ENCODE data around the gene SLC44A1. TPM values are rescaled to one million over a fixed set of nuclear protein-coding genes. Genes with fewer than 3 reads are reported as not detected.

SLC44A1 gene
- total RNA-seq, 4 donors from 2014 or later: 35.4 to 62.3 (median 48.2) TPM

GRCh38 chr9:105421864-105422263 is 177.4 kb downstream of the SLC44A1 start:
- TF ChIP-seq, protein P1, sequence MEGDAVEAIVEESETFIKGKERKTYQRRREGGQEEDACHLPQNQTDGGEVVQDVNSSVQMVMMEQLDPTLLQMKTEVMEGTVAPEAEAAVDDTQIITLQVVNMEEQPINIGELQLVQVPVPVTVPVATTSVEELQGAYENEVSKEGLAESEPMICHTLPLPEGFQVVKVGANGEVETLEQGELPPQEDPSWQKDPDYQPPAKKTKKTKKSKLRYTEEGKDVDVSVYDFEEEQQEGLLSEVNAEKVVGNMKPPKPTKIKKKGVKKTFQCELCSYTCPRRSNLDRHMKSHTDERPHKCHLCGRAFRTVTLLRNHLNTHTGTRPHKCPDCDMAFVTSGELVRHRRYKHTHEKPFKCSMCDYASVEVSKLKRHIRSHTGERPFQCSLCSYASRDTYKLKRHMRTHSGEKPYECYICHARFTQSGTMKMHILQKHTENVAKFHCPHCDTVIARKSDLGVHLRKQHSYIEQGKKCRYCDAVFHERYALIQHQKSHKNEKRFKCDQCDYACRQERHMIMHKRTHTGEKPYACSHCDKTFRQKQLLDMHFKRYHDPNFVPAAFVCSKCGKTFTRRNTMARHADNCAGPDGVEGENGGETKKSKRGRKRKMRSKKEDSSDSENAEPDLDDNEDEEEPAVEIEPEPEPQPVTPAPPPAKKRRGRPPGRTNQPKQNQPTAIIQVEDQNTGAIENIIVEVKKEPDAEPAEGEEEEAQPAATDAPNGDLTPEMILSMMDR (IDR thresholded peaks at IDR 0.05): no peak
- no peak for ATAC-seq (ENCODE audit: low FRiP score)
- no peak for DNase-seq (ENCODE audit: low spot score)

- DNase-seq (ENCODE audit: low spot score): no peak
- no peak for ATAC-seq (ENCODE audit: low FRiP score)
Measured at GRCh38 chr9:105425816-105426433, 181.5 kb downstream of the SLC44A1 start.

DNA sequence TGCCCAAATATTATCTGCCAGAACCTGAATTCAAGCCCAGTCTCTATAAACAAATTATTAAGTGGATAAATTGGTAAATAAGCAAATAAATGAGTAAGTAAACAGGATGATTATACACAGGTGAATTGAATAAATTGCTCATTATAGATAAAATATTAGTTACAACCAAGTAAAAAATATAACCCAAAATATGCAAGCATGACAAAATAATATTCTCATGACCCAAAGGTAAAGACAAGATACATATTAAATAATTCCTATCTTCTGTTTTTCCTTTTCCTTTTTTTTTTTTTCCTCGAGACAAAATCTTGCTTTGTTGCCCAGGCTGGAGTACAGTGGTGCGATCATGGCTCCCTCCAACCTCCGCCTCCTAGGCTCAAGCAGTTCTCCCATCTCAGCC is 182.2 kb downstream of the SLC44A1 start:
- TF ChIP-seq, protein P1 (IDR thresholded peaks at IDR 0.05): no peak
- DNase-seq (ENCODE audit: low spot score) (no peak), ATAC-seq (ENCODE audit: low FRiP score) (no peak)

More at GRCh38 chr9:105425816-105426433, 181.5 kb downstream of the SLC44A1 start:
- TF ChIP-seq, protein P1 (IDR thresholded peaks at IDR 0.05): no peak

DNA sequence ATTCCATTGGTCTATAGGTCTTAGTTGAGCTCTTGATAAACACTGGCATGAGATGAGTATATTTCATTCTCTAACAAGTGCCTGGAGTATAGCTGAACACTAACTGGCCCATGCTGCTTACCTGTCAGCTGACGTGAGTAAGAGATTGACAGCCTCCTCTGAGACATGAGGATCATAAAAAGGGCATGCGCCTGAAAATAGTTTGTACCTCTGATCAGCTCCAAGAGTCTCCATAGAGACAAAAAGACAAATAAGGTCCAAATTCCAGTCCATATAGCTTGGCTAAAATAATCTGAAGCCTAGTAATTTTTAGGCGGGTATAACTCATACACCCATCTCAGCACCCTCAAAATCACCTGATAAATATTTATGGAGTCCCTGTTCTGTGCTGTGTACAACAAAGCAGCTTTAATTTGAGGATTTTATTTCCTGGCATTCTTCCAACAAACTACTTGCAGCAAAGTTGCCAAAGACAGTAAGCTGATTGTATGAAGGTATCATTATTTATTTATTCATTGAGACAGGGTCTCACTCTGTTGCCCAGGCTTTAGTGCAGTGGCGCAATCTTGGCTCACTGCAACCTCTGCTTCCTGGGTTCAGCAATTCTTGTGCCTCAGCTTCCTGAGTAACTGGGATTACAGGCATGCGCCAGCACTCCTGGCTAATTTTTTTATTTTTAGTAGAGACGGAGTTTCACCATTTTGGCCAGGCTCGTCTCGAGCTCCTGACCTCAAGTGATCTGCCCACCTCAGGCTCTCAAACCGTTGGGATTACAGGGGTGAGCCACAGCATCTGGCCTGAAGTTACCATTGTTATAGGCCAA is 187.2 kb downstream of the SLC44A1 start:
- ATAC-seq (ENCODE audit: low FRiP score): no peak
- TF ChIP-seq, protein P1 (IDR thresholded peaks at IDR 0.05): no peak
- no peak for DNase-seq (ENCODE audit: low spot score)

DNA sequence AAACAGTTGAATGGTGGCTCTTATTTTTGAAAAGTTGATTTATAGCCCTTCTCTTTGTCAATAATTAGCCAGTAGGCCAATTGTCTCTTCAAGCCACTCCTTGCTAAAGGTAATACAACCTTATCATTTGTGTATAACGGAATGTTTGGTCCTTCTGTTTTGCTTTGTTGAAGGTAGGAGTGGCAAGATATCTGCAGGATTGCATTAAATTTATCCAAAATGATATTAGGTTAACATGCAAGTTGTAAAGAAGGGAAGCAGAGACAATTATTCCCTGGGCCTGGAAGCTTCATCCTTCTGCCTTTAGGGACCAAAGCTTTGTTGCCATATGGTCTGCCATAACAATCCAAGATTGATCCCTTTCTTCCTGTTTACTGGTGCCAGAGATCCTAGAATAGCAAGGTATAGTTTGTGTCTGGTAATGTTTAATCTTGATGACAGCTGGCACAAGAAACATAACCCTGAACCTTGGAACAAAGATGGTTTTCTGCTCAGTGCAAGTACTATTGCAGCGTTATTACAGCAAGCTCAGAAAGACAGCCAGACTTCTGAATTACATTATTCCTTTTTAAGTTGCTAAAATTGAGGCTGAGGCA is 187.9 kb downstream of the SLC44A1 start:
- ATAC-seq (ENCODE audit: low FRiP score): no peak
- TF ChIP-seq, protein P1 (IDR thresholded peaks at IDR 0.05): no peak
- DNase-seq (ENCODE audit: low spot score): no peak

DNA sequence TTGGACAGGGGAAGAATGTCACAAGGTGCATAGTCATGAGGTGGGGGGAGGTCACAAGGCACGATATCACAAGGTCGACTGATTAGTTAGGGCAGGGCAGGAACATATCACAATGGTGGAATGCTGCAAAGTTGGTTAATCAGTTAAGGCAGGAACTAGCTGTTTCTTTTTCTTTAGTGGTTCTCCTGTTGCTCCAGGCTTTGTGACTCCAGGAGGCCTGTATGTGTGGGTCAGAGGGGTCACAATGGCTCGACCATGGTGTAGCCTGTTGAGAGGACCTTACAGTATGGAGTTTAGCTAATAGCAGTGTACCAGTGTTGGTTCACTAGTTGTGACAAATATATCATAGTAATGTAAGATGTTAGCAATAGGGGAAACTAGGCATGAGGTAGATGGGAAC is 191.0 kb downstream of the SLC44A1 start:
- TF ChIP-seq, protein P1 (IDR thresholded peaks at IDR 0.05): no peak
- DNase-seq (ENCODE audit: low spot score) (no peak), ATAC-seq (ENCODE audit: low FRiP score) (no peak)

Data from omental fat pad (tissue), 4 donors.